ENCODE measurements around the gene RCOR3.

RCOR3 gene

GRCh38 chr1:211326140-211326527 is 67.0 kb downstream of the RCOR3 start:
- no peak for ATAC-seq

GRCh38 chr1:211326528-211327345 is 67.6 kb downstream of the RCOR3 start, which contains the start of gene TRAF5:
TRAF5 (plus strand) TSS chr1:211326833; CDS start chr1:211353240, 26,407 bp downstream.
- ATAC-seq, result peak; percentile 22 to 24

GRCh38 chr1:211327346-211327921 is 68.3 kb downstream of the RCOR3 start:
- peak; percentile 12 to 14 for ATAC-seq

GRCh38 chr1:211328084-211328694 is 69.0 kb downstream of the RCOR3 start:
- ATAC-seq, result no peak

- ATAC-seq, result no peak
Measured at GRCh38 chr1:211328866-211329475, 69.8 kb downstream of the RCOR3 start.

- peak in 1 of 2 donors; percentile 15 for ATAC-seq
Measured at GRCh38 chr1:211329764-211330201, 70.6 kb downstream of the RCOR3 start.

GRCh38 chr1:211330282-211330936 is 71.2 kb downstream of the RCOR3 start:
- no peak for ATAC-seq

- no peak for ATAC-seq
Measured at GRCh38 chr1:211331011-211331709, 72.0 kb downstream of the RCOR3 start.

GRCh38 chr1:211332036-211332616 is 73.0 kb downstream of the RCOR3 start:
- ATAC-seq, result no peak

GRCh38 chr1:211332830-211333229 is 73.7 kb downstream of the RCOR3 start:
- no peak for ATAC-seq

GRCh38 chr1:211333906-211334305 is 74.7 kb downstream of the RCOR3 start:
- ATAC-seq, result no peak

- ATAC-seq, result peak; percentile 91 to 93
Measured at GRCh38 chr1:211334986-211335385, 75.8 kb downstream of the RCOR3 start.

- ATAC-seq, result no peak
Measured at GRCh38 chr1:211335522-211336157, 76.5 kb downstream of the RCOR3 start.

- no peak for ATAC-seq
Measured at GRCh38 chr1:211336161-211336560, 77.0 kb downstream of the RCOR3 start.

- no peak for ATAC-seq
Measured at GRCh38 chr1:211336775-211337174, 77.6 kb downstream of the RCOR3 start.

- ATAC-seq, result no peak
Measured at GRCh38 chr1:211337430-211338223, 78.5 kb downstream of the RCOR3 start.

GRCh38 chr1:211338224-211338620 is 79.1 kb downstream of the RCOR3 start:
- no peak for ATAC-seq

- ATAC-seq, result peak in 1 of 2 donors; percentile 9
Measured at GRCh38 chr1:211339631-211340041, 80.5 kb downstream of the RCOR3 start.

- no peak for ATAC-seq
Measured at GRCh38 chr1:211340622-211341507, 81.7 kb downstream of the RCOR3 start.

Data from activated CD4-positive, CD25-positive, alpha-beta regulatory T cell treated with anti-CD3 and anti-CD28 coated beads, Interleukin-2, amount 50 U/mL, for 24 hours (primary cell).